NCI-H345 treated with DMSO at 0.1 percent for 48 hours (cell line): ENCODE results near the gene B4GALT2.
A peak's percentile ranks its signal among the peaks of the same experiment; 100 is the strongest.

Experiments used
- DNase-seq: peaks from one replicate; lab custom pipeline; 2025; ENCODE audit not compliant: unreplicated experiment; lab: John Stamatoyannopoulos, UW

Gene B4GALT2

DNA sequence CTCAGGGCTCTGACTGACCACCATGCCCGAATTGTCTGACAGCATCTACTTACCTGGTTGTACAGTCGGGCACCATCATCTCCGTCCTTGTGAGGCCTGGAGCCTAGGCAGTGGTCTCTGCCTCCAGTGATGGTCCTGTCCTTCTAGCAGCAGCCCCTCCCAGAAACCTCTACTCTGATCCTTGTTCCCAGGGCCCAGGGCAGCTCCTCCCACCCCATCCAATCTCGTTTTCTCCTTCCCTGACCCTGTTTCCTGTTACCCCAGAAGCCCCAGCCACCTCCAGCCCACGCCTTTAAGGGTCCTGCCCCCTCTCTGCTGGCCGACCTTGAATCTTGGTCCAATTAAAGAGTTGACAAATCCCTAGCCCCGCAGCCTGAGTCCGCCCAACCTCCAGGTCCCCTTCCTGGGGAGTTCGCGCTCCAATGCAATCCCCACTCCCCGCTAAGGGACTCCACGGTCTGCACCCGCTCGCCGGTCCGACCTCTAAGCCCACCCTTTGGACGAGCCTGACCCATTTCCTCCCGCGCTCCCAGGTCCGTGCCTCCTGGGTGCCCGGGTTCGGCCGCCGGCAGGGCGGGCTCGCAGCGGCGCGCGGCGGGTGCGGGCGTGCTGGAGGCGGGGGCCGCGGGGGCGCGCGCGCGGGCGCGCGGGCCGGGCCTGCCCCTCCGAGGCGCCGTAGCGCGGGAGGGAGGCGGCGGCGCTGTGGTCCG, at the start of gene B4GALT2:
B4GALT2 (plus strand) TSS at position 660 of the 710 bp plus-strand sequence. CDS start 1,951 bp downstream, outside the sequence.
- no peak for DNase-seq

GRCh38 chr1:43930168-43930948, 48.7 kb upstream of the B4GALT2 start:
- DNase-seq: no peak

GRCh38 chr1:43930949-43931275, 48.1 kb upstream of the B4GALT2 start:
- no peak for DNase-seq

GRCh38 chr1:43931711-43932660, 47.0 kb upstream of the B4GALT2 start:
- no peak for DNase-seq

DNA sequence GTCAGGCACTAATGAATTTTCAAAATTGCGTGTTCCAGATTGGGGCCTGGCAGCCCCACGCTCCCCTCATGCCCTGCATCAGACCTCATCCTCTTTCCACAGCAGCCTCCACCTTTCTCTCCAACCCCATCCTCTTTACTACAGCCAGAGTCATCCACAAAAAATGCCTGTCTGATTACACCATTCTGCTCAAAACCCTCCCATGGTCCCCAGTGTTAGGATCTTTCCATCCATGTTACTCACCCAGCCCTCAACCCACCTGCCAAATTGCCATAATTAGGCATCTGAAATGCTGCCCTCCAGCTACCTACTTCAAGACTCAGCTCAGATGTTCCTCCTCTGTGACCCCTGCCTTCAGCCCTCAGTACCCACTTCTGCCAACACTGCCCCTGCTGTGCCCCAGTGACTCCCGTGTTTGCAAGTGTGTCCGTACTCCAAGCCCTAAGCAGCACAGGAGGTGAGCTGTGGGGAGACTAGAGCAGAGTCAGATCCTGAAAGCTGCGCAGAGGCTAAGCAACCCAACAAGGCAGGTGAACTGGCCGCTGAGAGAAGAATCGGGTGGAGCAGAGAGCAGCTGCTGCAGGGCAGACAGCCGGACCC, 46.1 kb upstream of the B4GALT2 start:
- DNase-seq: no peak

- peak; percentile 55 for DNase-seq
These were observed 45.5 kb upstream of the B4GALT2 start, which contains the start of gene ARTN for GRCh38 chr1:43933386-43934100. Gene ARTN, plus strand, starts transcription at chr1:43933801. Its CDS starts 1,856 bp downstream, at chr1:43935657.

GRCh38 chr1:43934101-43934985, 44.7 kb upstream of the B4GALT2 start:
- DNase-seq: peak; percentile 40

- no peak for DNase-seq
These were observed 44.1 kb upstream of the B4GALT2 start for GRCh38 chr1:43934986-43935324.

- no peak for DNase-seq
These were observed 43.1 kb upstream of the B4GALT2 start for GRCh38 chr1:43935711-43936427.

DNA sequence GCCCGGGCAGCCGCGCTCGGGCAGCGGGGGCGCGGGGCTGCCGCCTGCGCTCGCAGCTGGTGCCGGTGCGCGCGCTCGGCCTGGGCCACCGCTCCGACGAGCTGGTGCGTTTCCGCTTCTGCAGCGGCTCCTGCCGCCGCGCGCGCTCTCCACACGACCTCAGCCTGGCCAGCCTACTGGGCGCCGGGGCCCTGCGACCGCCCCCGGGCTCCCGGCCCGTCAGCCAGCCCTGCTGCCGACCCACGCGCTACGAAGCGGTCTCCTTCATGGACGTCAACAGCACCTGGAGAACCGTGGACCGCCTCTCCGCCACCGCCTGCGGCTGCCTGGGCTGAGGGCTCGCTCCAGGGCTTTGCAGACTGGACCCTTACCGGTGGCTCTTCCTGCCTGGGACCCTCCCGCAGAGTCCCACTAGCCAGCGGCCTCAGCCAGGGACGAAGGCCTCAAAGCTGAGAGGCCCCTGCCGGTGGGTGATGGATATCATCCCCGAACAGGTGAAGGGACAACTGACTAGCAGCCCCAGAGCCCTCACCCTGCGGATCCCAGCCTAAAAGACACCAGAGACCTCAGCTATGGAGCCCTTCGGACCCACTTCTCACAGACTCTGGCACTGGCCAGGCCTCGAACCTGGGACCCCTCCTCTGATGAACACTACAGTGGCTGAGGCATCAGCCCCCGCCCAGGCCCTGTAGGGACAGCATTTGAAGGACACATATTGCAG, 42.4 kb upstream of the B4GALT2 start:
- DNase-seq: no peak

- no peak for DNase-seq
These were observed 41.7 kb upstream of the B4GALT2 start for GRCh38 chr1:43937179-43937865.

- DNase-seq: no peak
These were observed 40.6 kb upstream of the B4GALT2 start for GRCh38 chr1:43938383-43938782.

DNA sequence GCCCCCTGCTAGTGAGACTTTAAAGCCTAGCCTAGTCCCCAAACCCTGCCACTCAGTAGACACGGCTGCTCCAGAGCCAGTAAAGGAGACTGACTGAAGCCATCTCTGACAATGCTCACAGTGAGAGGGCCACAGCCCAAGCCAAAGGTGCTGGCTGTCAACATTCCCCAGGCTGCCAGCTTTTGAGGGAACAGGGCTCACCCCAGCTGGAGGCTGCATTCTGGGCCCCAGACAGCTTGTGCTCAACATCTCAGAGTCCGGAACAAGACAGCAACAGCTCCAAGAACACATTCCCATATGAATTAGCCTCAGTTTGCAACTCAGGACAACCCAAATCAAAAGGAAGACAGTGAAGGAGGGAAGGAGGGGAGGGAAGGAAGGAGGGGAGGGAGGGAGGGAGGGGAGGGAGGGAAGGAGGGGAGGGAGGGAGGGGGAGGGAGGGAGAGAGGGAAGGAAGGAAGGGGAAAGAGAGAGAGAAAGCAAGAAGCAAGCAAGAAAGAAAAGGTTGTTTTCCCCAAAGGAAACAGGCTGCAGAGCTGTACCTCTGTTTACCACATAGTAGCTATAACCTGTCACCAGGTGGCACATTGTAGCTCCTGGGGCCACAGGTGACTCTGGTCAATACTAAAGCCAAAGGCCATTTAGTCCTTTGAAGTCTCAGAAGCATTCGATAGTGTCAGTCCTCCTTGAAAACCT, 40.0 kb upstream of the B4GALT2 start:
- no peak for DNase-seq

- DNase-seq: no peak
These were observed 36.6 kb upstream of the B4GALT2 start for GRCh38 chr1:43942411-43942810.

- no peak for DNase-seq
These were observed 34.1 kb upstream of the B4GALT2 start for GRCh38 chr1:43944860-43945259.

GRCh38 chr1:43945674-43946235, 33.3 kb upstream of the B4GALT2 start:
- no peak for DNase-seq
